ENCODE results near the gene LRRTM2. TPM values are rescaled to one million over a fixed set of nuclear protein-coding genes. Genes with fewer than 3 reads are reported as not detected.

LRRTM2 gene
- polyA plus RNA-seq, 4 donors, result 1.6 to 3.0 (median 2.0) TPM

GRCh38 chr5:138884554-138884953 lies 9.4 kb upstream of the LRRTM2 start:
- DNase-seq (ENCODE audit: low read depth in 4 of 4, low spot score in 3 of 4), result no peak

DNA sequence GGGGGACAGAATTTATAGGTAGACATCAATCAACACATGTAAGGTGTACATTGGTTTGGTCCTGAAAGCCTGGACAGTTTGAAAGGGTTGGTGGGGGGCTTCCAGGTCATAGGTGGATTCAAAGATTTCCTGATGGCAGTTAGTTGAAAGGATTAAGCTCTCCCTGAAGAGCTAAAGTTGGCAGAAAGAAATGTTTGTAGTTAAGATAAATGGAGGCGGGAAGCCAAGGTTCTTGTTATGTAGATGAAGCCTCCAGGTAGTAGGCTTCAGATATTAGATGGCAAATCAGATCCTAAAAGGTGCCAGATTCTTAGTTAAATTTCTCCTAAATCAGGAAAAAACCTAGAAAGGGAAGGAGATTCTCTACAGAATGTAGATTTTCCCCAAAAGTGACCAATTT lies 9.0 kb upstream of the LRRTM2 start:
- no peak for DNase-seq (ENCODE audit: low read depth in 4 of 4, low spot score in 3 of 4)

GRCh38 chr5:138883211-138883610 lies 8.1 kb upstream of the LRRTM2 start:
- DNase-seq (ENCODE audit: low read depth in 4 of 4, low spot score in 3 of 4), result no peak

DNA sequence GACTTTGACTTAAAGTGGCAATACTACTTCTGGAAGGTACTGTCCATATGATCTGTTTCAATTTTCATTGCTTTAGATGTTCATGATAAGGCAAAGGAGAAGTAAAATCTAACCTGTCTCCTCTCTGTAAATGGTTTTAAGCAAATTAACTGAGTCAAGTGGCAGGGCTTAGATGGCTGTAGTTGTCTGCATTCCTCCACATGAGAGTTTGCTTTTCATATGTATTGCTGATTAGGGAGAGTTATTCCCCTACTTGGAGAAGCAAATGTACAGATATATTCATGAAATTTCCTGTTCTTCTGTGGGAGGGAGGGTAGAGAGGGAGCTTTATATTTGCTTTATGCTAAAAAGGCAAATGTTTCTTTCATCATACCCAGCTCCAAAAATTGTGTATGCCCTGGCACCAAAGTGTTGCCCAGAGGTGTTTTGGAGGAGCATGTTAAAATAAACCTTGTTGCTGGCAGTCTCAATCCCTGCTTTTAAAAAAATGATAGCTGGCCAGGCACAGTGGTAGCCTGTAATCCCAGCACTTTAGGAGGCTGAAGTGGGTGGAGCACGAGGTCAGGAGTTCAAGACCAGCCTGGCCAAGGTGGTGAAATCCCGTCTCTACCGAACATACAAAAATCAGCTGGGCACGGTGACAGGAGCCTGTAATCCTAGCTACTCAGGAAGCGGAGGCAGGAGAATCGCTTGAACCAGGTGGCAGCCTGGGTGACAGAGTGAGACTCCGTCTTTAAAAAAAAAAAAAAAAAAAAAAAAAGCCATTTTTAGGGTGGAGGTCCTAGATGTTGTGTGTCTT lies 3.5 kb upstream of the LRRTM2 start:
- DNase-seq (ENCODE audit: low read depth in 4 of 4, low spot score in 3 of 4), result no peak

GRCh38 chr5:138876811-138877210 lies 1.7 kb upstream of the LRRTM2 start:
- no peak for DNase-seq (ENCODE audit: low read depth in 4 of 4, low spot score in 3 of 4)

DNA sequence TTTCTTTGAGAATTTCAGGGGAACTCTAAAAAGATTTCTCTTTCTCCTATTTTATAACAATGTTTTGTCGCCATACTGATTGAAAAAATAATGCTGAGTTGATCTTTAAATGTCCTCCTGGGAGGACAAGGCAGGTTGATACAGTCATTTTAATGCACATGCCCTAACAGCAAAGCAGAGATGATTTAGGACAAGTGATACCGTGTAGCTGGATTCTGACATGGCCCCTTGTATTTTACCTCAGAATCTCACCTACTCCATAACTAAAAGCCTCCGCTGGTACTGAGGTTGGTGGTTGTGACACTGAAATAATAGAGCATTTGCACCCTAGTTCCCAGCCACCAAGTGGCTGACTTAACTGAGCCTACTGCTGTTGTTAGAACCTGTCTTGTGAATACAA lies 811 bp upstream of the LRRTM2 start:
- no peak for DNase-seq (ENCODE audit: low read depth in 4 of 4, low spot score in 3 of 4)

DNA sequence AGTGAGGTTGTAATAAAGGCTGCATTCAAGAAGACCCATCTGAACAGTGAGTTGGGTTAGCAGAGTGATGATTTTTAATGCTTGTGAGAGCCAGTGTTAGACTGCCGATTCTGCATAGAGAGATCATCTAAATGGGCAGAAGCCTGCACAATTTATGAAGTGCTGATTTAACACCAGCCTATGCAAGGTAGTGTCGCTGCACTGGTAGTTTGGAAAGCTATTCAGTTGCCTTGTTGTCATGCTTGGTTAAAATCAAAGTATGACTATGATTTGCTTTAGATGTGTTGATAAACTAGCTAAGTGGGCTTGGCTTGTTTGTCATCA lies 379 bp upstream of the LRRTM2 start:
- no peak for DNase-seq (ENCODE audit: low read depth in 4 of 4, low spot score in 3 of 4)

GRCh38 chr5:138874241-138874640 lies 894 bp downstream of the LRRTM2 start:
- no peak for DNase-seq (ENCODE audit: low read depth in 4 of 4, low spot score in 3 of 4)

DNA sequence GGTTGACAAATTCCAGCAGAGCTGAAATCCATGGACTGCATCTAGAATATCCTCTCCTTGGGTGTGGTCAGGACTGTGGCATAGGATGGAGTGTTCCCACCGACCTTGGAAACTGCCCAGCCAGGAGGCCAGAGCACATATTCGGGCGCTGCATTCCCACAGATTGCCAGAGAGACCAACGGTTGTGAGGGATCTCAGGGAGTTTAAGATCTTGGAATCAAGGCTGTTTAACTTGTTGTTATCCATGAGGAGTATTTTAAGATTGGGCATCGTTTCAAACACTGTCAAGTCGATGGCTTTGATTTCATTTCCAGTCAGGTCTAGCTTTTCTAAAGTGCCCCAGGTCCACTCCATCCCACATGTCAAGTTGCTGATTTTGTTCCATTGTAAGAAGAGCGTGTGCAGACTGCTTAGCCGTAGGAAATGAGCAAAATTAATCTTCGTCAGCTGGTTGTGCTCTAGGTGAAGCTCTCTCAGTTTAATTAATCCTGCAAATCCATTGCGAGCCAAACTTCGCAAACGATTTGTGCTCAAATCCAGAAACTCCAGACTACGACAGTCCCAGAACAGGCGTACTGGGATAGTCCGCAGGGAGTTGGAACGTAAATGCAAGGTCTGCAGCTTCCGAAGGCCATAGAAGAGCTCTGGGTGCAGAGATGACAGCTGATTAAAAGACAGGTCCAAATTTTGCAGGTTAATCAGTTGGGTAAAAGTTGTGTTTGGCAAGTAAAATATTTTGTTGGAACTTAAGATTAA lies 1.5 kb downstream of the LRRTM2 start:
- no peak for DNase-seq (ENCODE audit: low read depth in 4 of 4, low spot score in 3 of 4)

DNA sequence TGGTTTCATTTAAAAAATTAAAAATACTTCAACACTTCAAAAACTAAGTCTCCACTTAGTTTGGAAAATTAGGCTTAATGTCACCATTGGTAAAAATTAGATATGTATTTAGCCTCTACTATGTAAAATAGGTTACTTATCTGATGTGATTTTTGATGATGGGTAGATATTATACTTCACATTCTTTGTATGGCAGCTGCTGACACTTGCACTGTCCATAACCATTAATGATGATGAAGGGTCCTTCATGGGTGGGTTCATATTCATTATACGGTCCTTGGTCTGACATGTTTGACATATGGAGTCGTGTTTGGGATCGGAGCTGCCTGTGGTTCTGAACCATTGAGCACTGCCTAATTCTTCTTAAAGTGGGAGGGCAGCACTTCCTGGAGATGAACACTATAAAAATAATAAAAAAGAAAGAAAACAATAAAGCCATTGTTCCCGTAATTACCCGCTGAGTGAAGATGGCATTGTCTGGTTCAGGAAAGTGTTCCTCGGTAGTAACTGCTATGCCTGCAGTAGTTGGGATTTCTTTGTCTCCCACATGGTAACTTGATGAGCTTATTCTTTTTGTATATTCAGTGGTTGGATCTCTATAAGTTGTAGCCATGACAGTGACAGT lies 2.2 kb downstream of the LRRTM2 start:
- no peak for DNase-seq (ENCODE audit: low read depth in 4 of 4, low spot score in 3 of 4)

DNA sequence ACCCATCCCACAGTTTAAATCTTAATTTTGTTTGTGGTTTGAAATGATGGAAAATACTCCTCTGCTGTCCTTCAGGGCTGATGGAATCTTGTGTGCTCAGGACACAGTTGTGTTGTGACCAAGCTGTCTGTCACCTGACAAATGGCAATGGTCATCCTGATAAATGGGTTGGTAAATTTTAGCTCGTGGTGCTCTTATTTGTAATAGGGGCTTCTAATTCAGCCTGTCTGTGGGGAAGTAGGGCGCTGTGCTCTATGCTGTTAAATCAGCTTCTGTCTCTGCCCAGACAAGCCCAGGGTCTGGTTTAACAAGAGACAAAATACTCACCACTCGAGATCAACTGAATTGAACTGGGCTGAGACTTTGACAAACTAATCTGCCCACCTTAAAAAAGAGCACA lies 4.5 kb downstream of the LRRTM2 start:
- DNase-seq (ENCODE audit: low read depth in 4 of 4, low spot score in 3 of 4), result no peak

GRCh38 chr5:138869763-138870500 lies 5.2 kb downstream of the LRRTM2 start:
- DNase-seq (ENCODE audit: low read depth in 4 of 4, low spot score in 3 of 4), result no peak

DNA sequence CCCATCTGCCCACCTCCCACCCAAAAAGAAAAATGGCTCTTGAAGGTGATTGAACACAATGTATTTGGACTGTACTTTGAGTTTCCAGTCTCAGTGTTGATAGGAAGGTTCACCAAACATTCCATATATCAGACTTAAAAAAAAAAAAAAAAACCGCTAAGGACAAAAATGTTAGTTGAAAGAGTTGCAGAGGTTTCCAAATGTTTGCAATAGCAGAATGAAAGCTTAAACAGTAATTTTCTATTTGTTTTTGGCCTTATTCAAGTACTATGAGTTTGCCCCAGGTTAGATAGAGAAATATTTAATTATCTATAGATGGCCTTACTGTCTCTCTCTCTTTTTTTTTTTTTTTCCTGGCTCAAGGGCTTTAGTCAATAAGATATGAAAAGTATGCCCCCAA lies 6.1 kb downstream of the LRRTM2 start:
- DNase-seq (ENCODE audit: low read depth in 4 of 4, low spot score in 3 of 4), result no peak

- DNase-seq (ENCODE audit: low read depth in 4 of 4, low spot score in 3 of 4), result no peak
Observed at GRCh38 chr5:138867011-138867410, 8.1 kb downstream of the LRRTM2 start.

DNA sequence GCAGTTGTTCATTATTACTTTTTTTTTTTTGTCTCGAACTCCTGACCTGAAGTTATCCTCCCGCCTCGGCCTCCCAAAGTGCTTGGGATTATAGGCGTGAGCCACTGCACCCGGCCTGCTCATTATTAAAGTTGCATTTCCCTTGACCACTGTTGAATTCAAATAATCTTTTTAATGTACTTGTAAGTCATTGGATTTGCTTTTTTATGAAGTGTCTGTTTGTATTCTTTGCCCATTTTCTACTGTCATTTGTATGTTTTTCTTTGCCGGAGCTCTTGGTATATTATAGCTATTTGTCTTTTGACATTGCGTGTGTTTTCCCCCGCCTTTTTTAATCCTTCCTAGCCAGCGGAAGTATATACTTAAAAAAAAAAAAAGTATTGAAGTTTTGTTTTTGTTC lies 22.0 kb downstream of the LRRTM2 start:
- DNase-seq (ENCODE audit: low read depth in 4 of 4, low spot score in 3 of 4), result no peak

DNA sequence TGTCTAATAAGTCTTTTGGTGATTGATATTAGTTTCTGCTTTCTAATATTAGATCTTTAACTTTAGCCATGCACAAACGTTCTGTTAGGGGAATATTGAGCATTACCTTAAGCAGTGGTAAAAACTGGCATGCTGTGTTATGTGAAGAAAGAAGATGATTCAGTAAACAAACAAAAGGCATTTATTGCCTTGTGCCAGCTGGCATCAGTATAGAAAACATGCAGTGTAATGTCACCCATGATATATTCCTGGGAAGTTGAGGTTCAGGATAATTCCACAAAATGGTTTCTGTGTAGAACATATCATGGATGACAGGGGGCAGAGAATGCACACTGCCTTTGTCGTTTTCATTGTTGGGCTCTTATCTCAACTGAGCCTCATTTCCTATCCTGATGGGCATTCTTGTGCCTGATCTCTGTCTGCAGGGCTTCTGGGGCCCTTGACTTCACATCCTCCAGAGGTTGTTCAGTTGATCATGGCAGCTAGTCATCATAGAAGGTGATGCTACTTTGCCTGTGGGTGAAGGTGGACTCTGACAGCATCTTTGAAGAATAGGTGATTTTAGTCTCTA lies 24.2 kb downstream of the LRRTM2 start:
- no peak for DNase-seq (ENCODE audit: low read depth in 4 of 4, low spot score in 3 of 4)

DNA sequence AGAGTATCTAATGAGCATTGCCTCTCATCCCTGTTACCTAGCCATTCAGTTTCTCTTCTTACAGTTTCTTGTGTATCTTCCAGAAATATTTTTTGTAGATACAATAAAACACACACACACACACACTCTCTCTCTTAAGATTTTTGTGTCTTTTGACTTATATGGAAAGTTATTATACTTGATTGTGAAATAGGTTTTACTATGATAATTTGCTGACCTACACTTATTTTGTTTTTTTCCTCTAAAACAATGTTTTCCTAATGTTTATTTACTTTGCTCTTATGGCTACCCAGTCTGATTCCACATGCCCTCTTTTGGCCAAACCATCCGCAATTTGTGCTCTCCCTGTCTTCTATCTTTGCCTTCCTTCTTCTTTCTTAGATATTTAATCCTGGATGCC lies 25.3 kb downstream of the LRRTM2 start:
- no peak for DNase-seq (ENCODE audit: low read depth in 4 of 4, low spot score in 3 of 4)

- DNase-seq (ENCODE audit: low read depth in 4 of 4, low spot score in 3 of 4), result no peak
Observed at GRCh38 chr5:138849439-138849838, 25.7 kb downstream of the LRRTM2 start.

GRCh38 chr5:138844812-138845513 lies 30.2 kb downstream of the LRRTM2 start:
- no peak for DNase-seq (ENCODE audit: low read depth in 4 of 4, low spot score in 3 of 4)

- no peak for DNase-seq (ENCODE audit: low read depth in 4 of 4, low spot score in 3 of 4)
Observed at GRCh38 chr5:138844125-138844461, 31.0 kb downstream of the LRRTM2 start.
